K562 (cell line): Measurements from ENCODE around the gene TRANK1. TPM values are rescaled to one million over a fixed set of nuclear protein-coding genes. Genes with fewer than 3 reads are reported as not detected.

Experiments used
- MEIS2 ChIP-seq: fragments of 450-650 bp; IDR thresholded peaks from 2 replicates; pipeline ENCODE4 v1.6.1; 2014; ENCODE audit warnings: mild to moderate bottlenecking; ENCODE audit not compliant: partially characterized antibody
- SAP30 ChIP-seq: fragments of 200-600 bp; sonication (generic); IDR thresholded peaks from 2 replicates; pipeline ENCODE4 v1.6.1; 2012; ENCODE audit warnings: borderline replicate concordance, low read depth, mild to moderate bottlenecking, moderate library complexity, low read length, control low read depth, inconsistent platforms; ENCODE audit not compliant: insufficient read depth, poor library complexity, severe bottlenecking
- SNRNP70 ChIP-seq: fragments of 200-400 bp; formaldehyde crosslinking; optimal IDR thresholded peaks from 2 replicates; pipeline ENCODE3; 2017; ENCODE audit warnings: low read depth, low read length
- TEAD2 ChIP-seq: fragments of 450-650 bp; IDR thresholded peaks from 2 replicates; pipeline ENCODE4 v1.6.1; 2016; ENCODE audit warnings: missing genetic modification characterization, control low read depth, missing compliant biosample characterization
- TRIM24 ChIP-seq, 2 experiments: fragments of 450-650 bp; IDR thresholded peaks; 2 replicates each; pipeline ENCODE4 v1.6.1; 2016
- U2AF2 ChIP-seq: fragments of 200-400 bp; formaldehyde crosslinking; optimal IDR thresholded peaks from 2 replicates; pipeline ENCODE3; 2017; ENCODE audit warnings: low read depth, mild to moderate bottlenecking, low read length
- polyA plus RNA-seq, 8 experiments: library from polyadenylated mRNA; depleted of rRNA in 4 of 8; stranded (reverse) in 5 of 8; unstranded in 3 of 8; fragments of >200 nt; fragmentation: Nextera tagmentation in 2 of 8; fragmentation: Illumina TruSeq in 1 of 8; extraction: Ambion mirVana in 2 of 8; extraction: Trizol in 1 of 8; gene quantifications; 2 replicates each; pipeline versions ENCODE4 v1.2.1 to v1.2.3, GENCODE V29; 2011 to 2014; ENCODE audit warnings: inconsistent platforms in 1 of 8, missing spikeins in 1 of 8
- total RNA-seq, 7 experiments: library from RNA; depleted of rRNA in 6 of 7; stranded (reverse); fragments of >200 nt in 6 of 7; fragmentation: Illumina TruSeq in 2 of 7; extraction: Trizol in 2 of 7; gene quantifications; 2 replicates each; pipeline versions ENCODE4 v1.2.1 to v1.2.3, GENCODE V29; 2011 to 2021; ENCODE audit warnings: low replicate concordance in 1 of 7
- TF ChIP-seq, protein P1 (sequence below), 2 experiments: fragments of 450-650 bp; IDR thresholded peaks; 2 replicates each; pipeline ENCODE4 v1.6.1; 2016; ENCODE audit warnings: mild to moderate bottlenecking in 2 of 2, borderline replicate concordance in 1 of 2, low read depth in 1 of 2, moderate library complexity in 1 of 2

TRANK1 gene
- total and polyA plus RNA-seq, 9 of the 15 experiments (the other 6 are each of a cell fraction or from before 2014, with no cell fraction given), result 0.41 to 5.3 (median 2.1) TPM

DNA sequence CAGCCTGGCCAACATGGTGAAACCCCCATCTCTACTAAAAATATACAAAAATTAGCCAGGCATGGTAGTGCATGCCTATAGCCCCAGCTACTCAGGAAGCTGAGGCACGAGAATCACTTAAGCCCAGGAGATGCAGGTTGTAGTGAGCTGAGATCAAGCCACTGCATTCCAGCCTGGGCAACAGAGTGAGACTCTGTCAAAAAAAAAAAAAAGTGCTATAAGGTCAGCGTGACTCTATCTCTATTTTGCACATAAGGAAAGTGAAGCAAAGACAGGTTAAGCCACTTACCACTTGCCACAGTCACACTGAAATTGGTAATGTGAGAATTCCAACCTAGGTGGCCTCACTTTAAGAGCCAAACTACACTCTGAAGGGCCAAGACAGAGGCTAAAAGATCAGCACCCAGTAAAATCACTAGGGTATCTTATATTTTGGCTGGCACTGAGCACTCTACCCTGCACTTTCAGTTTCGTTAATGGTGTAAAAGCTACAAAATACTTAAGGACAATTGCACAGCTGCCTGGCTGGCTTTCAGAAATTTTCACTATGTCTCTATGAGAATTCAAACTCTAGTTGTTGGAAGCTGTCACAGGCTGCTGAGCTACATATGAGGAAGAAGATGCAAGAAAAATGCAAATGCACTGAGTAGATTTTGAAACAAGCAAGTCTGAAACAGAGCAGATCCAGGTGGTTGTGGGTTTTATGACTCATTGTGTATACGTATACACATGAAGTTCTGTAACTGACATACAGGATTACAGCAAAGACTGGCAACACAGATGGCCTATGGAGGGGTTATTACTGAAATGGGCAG lies 32.7 kb downstream of the TRANK1 start (continued):
- TF ChIP-seq, protein P1, sequence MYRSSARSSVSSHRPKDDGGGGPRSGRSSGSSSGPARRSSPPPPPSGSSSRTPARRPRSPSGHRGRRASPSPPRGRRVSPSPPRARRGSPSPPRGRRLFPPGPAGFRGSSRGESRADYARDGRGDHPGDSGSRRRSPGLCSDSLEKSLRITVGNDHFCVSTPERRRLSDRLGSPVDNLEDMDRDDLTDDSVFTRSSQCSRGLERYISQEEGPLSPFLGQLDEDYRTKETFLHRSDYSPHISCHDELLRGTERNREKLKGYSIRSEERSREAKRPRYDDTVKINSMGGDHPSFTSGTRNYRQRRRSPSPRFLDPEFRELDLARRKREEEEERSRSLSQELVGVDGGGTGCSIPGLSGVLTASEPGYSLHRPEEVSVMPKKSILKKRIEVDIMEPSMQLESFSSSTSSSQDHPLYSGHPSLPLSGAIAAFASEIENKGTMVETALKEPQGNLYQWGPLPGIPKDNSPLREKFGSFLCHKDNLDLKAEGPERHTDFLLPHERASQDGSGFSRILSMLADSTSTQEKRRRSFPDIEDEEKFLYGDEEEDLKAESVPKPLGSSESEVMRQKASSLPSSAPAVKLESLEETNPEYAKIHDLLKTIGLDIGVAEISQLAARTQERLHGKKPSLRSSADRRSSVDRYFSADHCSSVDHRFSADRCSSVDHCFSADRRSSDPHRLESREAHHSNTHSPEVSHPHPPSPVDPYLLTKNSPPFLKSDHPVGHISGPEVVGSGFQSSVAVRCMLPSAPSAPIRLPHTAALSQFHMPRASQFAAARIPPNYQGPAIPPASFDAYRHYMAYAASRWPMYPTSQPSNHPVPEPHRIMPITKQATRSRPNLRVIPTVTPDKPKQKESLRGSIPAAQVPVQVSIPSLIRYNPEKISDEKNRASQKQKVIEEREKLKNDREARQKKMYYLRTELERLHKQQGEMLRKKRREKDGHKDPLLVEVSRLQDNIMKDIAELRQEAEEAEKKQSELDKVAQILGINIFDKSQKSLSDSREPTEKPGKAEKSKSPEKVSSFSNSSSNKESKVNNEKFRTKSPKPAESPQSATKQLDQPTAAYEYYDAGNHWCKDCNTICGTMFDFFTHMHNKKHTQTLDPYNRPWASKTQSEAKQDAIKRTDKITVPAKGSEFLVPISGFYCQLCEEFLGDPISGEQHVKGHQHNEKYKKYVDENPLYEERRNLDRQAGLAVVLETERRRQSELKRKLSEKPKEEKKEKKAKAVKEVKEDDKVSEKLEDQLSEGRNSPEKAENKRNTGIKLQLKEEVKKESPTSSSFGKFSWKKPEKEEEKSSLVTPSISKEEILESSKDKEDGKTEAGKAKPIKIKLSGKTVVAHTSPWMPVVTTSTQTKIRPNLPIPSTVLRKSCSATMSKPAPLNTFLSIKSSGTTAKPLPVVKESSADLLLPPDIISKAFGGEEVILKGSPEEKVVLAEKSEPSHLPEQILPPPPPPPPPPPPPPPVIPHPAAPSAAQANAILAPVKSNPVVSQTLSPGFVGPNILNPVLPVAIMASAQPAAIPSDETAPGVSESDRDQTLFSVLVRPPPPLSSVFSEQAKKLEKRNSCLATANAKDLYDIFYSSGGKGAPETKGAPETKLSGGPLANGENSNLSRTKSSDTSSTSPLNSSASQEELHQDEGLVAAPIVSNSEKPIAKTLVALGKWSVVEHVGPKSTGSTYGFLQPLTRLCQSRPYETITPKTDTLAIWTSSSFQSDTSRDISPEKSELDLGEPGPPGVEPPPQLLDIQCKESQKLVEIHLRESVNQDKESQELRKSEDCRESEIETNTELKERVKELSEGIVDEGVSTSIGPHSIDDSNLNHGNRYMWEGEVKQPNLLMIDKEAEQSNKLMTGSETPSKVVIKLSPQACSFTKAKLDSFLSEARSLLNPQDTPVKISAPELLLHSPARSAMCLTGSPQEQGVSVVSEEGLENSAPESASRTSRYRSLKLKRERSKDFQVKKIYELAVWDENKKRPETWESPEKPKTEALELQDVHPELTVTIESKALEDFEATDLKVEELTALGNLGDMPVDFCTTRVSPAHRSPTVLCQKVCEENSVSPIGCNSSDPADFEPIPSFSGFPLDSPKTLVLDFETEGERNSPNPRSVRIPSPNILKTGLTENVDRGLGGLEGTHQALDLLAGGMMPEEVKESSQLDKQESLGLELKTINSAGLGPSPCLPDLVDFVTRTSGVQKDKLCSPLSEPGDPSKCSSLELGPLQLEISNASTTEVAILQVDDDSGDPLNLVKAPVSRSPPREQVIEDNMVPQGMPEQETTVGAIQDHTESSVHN (IDR thresholded peaks at IDR 0.05; ENCODE audit: borderline replicate concordance in 1 of 2, low read depth in 1 of 2), result peak in 1 of 2 experiments; percentile 85; a peak in 2 of 4 replicates
- TF ChIP-seq SNRNP70 (no peak), SAP30 (no peak), TRIM24 (IDR thresholded peaks at IDR 0.05) (peak; percentile 25 to 60; a peak in 1 of 4 replicates), TEAD2 (tag) (no peak), MEIS2 (peak; percentile 8), U2AF2 (no peak)
